Upper lobe of right lung (tissue), 1 donor: ENCODE measurements around the gene DLAT. TPM values are rescaled to one million over a fixed set of nuclear protein-coding genes. Genes with fewer than 3 reads are reported as not detected.

Experiments used
- ATAC-seq: fragments of 200-7000 bp; cut with Tn5 transposase; one replicate; pipeline ENCODE4 v1.9.1; 2020; ENCODE audit warnings: mild to moderate bottlenecking, moderate library complexity
- DNase-seq: peaks from one replicate; pipeline ENCODE4 v3.0.0-alpha.2; 2020
- H3K27ac ChIP-seq: fragments of 200-600 bp; one replicate; pipeline ENCODE4 v1.8.0; 2022
- H3K27me3 ChIP-seq: fragments of 200-600 bp; one replicate; pipeline ENCODE4 v1.8.0; 2022; ENCODE audit warnings: mild to moderate bottlenecking
- H3K36me3 ChIP-seq: fragments of 200-600 bp; one replicate; pipeline ENCODE4 v1.8.0; 2022
- H3K4me1 ChIP-seq: fragments of 200-600 bp; one replicate; pipeline ENCODE4 v1.8.0; 2022
- H3K4me3 ChIP-seq: fragments of 200-600 bp; one replicate; pipeline ENCODE4 v1.8.0; 2022; ENCODE audit warnings: mild to moderate bottlenecking
- H3K9me3 ChIP-seq: fragments of 200-600 bp; one replicate; pipeline ENCODE4 v1.8.0; 2022
- intact Hi-C: fragments of 100-400 bp; cut with DNase I; formaldehyde crosslinking; loops from one replicate; pipeline ENCODE4 v1.11.0; 2022
- total RNA-seq: library from RNA; stranded (reverse); fragmentation: NEBNext Ultra II Directional; extraction: Animal tissue kit (Norgen Biotek cat#: 25700); gene quantifications from one replicate; pipeline ENCODE4 v1.2.1, GENCODE V29; 2021
- TF ChIP-seq, protein P1 (sequence below): fragments of 200-600 bp; IDR thresholded peaks from one replicate; pipeline ENCODE4 v1.8.0; 2022; ENCODE audit warnings: antibody characterized with exemption
- donor health status: DM: no; HTN: yes; CAD: no; lungs with severe emphysema.

DLAT gene
- total RNA-seq, 1 donor from 2014 or later: 29.2 TPM

DNA sequence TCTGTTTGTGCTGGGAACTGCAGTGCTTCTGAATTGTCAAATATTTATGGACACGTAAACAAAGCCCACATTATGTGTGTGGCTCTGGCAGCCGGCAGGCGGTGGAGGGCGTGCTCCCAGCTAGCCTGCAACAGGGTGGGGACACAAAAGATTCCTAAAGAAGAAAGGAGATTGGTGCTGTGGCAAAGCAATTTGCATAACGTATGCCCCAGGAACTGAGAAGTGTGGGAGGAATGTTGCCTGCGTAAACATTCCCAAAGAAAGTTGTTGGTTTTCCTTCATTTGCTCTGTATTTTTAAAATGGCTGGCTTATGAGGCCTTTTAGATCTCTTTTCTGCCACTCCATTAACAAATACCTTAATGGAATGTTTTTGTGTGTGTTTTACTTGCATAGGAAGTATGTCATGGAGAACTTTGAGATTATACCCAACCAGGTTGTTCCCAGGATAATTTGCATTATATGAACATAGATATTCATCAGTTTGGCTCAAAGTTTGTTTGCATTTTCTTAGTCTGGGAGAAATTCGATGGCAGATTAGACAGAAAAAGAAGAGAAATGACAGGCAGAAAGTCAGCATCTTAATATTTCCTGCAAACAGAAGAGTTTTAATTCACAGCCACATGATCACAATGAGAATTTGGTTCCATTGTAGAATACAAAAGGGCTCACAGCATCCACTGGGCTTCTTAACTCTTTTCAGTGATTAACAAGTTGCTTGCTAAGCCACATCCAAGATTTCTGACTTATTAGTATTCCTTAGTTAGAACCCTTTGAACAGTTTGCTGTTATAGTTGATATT is 41.8 kb upstream of the DLAT start:
- H3K4me1 ChIP-seq: peaks cover 6% of the 10 kb centered on the region
- H3K9me3 ChIP-seq: no peaks in the 10 kb centered on the region
- TF ChIP-seq, protein P1, sequence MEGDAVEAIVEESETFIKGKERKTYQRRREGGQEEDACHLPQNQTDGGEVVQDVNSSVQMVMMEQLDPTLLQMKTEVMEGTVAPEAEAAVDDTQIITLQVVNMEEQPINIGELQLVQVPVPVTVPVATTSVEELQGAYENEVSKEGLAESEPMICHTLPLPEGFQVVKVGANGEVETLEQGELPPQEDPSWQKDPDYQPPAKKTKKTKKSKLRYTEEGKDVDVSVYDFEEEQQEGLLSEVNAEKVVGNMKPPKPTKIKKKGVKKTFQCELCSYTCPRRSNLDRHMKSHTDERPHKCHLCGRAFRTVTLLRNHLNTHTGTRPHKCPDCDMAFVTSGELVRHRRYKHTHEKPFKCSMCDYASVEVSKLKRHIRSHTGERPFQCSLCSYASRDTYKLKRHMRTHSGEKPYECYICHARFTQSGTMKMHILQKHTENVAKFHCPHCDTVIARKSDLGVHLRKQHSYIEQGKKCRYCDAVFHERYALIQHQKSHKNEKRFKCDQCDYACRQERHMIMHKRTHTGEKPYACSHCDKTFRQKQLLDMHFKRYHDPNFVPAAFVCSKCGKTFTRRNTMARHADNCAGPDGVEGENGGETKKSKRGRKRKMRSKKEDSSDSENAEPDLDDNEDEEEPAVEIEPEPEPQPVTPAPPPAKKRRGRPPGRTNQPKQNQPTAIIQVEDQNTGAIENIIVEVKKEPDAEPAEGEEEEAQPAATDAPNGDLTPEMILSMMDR: peak; percentile 7
- peak overlapping the region; percentile 34 for H3K4me3 ChIP-seq
- peak; percentile 89 for ATAC-seq
- intact Hi-C loops: no loop called here
- DNase-seq: peak; percentile 80
- H3K27ac ChIP-seq: peak overlapping the region; percentile 67
- peaks cover 32% of the 10 kb centered on the region for H3K36me3 ChIP-seq
- no peaks in the 10 kb centered on the region for H3K27me3 ChIP-seq

DNA sequence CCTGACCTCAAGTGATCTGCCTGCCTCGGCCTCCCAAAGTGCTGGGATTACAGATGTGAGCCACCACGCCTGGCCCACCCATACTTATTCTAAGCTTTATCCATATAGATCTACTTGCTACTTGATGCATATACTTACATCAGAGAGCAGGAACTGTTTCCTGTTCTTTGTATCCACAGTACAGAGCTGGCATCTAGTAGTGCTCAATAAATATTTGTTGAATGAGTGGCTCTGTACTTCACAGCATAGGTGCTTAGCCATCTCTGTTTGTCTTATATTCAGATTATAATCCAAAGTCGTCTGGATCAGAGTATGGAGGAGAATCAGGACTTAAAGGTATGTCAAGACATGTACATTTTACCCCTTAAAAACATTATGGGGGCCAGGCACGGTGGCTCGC is 38.6 kb upstream of the DLAT start:
- Histone ChIP-seq H3K27me3 (no peaks in the 10 kb centered on the region), H3K27ac (no peak overlapping the region), H3K36me3 (peaks cover 37% of the 10 kb centered on the region), H3K4me3 (no peak overlapping the region), H3K4me1 (no peaks in the 10 kb centered on the region), H3K9me3 (no peaks in the 10 kb centered on the region)
- ATAC-seq: no peak
- intact Hi-C loops: no loop called here
- TF ChIP-seq, protein P1: no peak
- no peak for DNase-seq

DNA sequence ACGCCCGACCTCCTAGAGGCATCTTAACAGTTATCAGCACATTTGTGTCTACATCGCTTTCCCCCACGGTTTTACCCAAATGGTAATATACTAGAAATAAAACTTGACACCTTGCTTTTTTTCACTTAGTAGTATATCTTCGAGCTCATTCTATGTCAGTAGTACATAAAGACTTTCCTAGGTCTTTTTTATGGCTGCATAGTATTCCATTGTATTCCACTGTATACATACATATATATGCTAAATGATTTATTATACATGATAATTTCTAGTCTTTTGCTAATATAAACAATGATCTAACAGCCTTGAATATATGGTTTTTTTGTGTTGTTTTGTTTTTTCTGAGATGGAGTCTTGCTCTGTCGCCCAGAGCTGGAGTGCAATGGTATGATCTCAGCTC is 34.8 kb upstream of the DLAT start:
- Histone ChIP-seq H3K27ac (no peak overlapping the region), H3K4me3 (no peak overlapping the region), H3K9me3 (no peaks in the 10 kb centered on the region), H3K27me3 (no peaks in the 10 kb centered on the region), H3K4me1 (no peaks in the 10 kb centered on the region), H3K36me3 (peaks cover 66% of the 10 kb centered on the region)
- TF ChIP-seq, protein P1: no peak
- intact Hi-C loops: no loop called here
- DNase-seq (no peak), ATAC-seq (no peak)

DNA sequence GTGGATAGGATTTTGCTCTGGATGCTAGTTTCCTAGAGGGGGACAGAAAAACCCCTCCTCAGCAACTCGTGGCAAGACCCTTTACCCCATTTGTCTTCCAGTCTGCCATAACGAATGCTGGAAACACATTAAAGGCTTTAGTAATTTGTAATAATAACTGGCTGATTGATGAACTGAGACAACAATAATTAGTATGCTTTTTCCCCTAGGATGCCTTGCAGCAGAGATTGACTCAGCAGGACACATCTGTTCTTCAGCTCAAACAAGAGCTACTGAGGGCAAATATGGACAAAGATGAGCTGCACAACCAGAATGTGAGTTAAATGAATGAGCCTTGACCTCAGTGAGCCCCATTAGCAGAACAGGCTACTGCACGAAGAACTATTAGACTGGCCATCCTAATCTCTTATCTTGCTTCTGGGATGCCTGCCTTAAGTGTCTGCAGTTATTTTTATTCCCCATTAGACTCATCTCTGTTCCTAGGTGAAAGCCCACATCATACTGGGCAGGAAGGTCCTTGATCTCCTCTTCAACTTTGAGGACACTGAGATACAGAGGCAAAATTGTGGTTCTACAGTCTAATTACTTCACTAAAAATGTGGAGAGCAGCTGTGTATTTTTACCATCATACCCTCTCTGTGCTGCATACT is 32.9 kb upstream of the DLAT start:
- intact Hi-C loops: no loop called here
- no peak for DNase-seq
- H3K27ac ChIP-seq: no peak overlapping the region
- ATAC-seq: no peak
- no peaks in the 10 kb centered on the region for H3K9me3 ChIP-seq
- H3K36me3 ChIP-seq: peaks cover 66% of the 10 kb centered on the region
- TF ChIP-seq, protein P1: no peak
- no peak overlapping the region for H3K4me3 ChIP-seq
- no peaks in the 10 kb centered on the region for H3K4me1 ChIP-seq
- H3K27me3 ChIP-seq: no peaks in the 10 kb centered on the region

DNA sequence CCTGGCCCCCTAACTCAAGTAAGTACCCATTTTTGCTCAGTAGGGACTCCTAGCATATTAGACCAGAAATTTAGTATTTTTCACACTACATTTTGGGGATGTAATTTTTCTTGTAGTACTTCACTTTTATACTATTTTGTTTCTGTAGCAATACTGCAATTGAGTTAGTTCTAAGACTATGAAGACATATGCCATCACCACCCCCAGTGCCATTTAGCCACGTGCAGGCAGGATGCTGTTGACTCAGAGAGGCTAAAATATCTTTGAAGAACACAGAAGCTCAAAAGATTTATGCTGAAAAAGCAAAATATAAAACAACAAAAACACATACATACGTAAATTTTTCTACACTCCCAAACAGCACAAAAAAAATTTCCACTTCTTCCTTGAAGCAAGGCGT is 29.1 kb upstream of the DLAT start:
- DNase-seq: no peak
- intact Hi-C loops: no loop called here
- ATAC-seq: no peak
- Histone ChIP-seq H3K4me3 (no peak overlapping the region), H3K4me1 (no peaks in the 10 kb centered on the region), H3K27ac (no peak overlapping the region), H3K9me3 (no peaks in the 10 kb centered on the region), H3K27me3 (no peaks in the 10 kb centered on the region), H3K36me3 (peaks cover 77% of the 10 kb centered on the region)
- TF ChIP-seq, protein P1: no peak
